Measurements from ENCODE around the gene ZBTB46.

DNA sequence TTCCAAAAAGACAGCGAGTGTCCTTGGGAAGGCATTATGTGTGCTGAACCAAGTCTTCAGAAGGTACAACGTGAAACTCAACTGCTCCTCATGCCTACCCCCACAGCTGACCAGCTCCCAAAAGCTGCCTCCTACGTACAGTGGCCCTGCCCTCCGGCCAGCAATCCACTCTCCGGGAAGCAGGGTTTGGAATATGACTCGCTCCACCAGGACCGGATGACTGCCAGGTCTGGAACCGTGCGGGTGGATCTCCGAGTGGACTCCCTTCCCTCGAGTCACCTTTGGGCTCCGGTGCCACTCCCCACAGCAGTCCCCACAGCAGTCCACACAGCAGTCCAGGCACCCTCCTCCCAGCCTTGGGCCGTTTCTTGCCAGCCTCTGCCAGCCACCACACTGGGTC, 4.3 kb downstream of the ZBTB46 start:
- no peak for TF ChIP-seq POLR2A (IDR thresholded peaks at IDR 0.05)
- TF ChIP-seq, protein P1, sequence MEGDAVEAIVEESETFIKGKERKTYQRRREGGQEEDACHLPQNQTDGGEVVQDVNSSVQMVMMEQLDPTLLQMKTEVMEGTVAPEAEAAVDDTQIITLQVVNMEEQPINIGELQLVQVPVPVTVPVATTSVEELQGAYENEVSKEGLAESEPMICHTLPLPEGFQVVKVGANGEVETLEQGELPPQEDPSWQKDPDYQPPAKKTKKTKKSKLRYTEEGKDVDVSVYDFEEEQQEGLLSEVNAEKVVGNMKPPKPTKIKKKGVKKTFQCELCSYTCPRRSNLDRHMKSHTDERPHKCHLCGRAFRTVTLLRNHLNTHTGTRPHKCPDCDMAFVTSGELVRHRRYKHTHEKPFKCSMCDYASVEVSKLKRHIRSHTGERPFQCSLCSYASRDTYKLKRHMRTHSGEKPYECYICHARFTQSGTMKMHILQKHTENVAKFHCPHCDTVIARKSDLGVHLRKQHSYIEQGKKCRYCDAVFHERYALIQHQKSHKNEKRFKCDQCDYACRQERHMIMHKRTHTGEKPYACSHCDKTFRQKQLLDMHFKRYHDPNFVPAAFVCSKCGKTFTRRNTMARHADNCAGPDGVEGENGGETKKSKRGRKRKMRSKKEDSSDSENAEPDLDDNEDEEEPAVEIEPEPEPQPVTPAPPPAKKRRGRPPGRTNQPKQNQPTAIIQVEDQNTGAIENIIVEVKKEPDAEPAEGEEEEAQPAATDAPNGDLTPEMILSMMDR (IDR thresholded peaks at IDR 0.05): no peak
